HG02852 (cell line): ENCODE results near the gene KIF9.
"Not testable (repeated sequence)": the region's sequence is repeated elsewhere in the genome, so short reads cannot be mapped to it uniquely, and the experiment has no call there.

Source experiments
- ATAC-seq: cut with Tn5 transposase; IDR thresholded peaks from one replicate; pipeline ENCODE4 v1.9.1; 2021; ENCODE audit warnings: mild to moderate bottlenecking, moderate library complexity; ENCODE audit not compliant: unreplicated experiment

The KIF9 gene

DNA sequence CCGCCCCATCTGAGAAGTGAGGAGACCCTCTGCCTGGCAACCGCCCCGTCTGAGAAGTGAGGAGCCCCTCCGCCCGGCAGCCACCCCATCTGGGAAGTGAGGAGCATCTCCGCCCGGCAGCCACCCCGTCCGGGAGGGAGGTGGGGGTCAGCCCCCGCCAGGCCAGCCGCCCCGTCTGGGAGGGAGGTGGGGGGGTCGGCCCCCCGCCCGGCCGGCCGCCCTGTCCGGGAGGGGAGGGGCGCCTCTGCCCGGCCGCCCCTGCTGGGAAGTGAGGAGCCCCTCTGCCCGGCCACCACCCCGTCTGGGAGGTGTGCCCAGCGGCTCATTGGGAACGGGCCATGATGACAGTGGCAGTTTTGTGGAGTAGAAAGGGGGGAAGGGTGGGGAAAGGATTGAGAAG lies 26.3 kb downstream of the KIF9 start:
- not testable (repeated sequence) for ATAC-seq

DNA sequence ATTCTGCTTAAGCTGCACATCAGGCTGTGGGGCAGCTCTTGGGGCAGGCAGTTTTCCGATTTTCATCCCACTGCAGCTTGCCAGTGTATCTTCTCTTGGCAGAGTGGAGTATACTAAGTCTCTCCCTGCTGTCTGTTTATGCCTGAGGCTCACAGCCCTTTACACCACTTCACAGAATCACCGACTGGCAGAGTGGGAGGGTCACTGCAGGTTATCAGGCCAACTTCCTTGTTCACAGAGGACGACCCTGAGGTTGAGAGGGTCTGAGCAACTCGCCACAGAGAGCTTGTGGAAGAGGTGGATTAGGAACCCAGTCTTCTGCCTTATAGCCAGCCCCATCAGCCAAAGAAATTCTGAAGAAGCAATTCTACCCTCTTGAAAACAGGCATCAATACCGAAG lies 30.9 kb downstream of the KIF9 start:
- no peak for ATAC-seq

DNA sequence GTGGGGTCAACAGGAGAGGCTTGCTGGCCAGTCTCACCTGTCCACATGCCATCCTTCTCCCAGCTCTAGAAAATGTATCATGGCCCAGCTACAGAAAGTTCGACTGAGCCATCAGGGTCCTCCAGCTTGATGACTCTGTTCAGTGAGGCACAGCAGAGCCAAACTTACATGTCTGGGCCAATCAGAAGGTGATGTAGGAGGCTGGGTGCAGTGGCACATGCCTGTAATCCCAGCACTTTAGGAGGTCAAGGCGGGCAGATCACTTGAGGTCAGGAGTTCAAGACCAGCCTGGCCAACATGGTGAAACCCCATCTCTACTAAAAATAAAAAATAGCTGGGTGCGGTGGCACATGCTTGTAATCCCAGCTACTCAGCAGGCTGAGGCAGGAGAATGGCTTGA lies 31.5 kb downstream of the KIF9 start:
- not testable (repeated sequence) for ATAC-seq

GRCh38 chr3:47250309-47251060 lies 32.1 kb downstream of the KIF9 start:
- ATAC-seq: no peak

DNA sequence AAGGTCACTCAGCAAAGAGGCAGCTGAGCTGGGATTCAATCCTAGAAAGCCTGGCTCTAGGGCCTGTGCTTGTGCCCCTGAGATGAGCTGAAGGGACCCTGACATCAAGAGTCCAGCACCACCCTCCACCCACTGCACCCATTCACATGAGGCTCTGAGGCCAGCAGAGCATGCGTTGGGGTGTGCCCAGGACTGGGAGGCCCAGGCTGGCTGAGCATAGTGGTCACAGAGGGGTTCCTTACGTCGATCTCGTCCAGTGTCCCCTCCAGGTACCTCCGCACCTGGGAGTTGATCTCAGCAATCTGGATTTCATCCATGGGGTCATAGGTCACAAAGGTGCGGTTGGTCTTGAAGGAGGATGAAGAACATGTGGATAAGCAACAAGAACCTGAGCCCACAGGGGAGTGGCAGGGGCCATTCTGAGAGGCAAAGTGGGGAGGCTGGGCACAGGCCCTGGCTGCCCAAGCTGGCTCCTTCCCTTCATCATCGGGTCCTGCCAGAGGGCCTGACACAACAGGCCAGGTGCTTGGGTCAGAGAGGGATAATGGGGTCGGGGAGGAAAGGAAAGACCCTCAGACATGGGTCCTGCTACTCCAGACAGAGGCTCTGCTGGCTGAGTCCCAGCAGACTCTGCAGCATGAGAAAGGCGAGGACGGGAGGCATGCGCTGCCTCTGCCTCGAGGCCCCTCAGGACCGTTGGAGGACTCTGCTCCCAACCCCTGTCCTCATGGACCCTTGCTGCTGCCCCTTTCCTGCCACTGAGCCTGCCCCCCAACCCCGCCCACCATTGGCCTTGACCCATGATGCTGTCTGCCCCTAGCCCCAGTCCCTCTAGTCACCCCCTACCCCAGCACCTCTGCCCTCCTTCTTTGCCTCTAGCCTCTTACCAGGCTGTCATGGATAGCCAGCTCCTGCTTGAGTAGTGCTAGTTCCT lies 35.2 kb downstream of the KIF9 start:
- ATAC-seq: no peak

- no peak for ATAC-seq
Measured at GRCh38 chr3:47245271-47245670, 37.3 kb downstream of the KIF9 start.

DNA sequence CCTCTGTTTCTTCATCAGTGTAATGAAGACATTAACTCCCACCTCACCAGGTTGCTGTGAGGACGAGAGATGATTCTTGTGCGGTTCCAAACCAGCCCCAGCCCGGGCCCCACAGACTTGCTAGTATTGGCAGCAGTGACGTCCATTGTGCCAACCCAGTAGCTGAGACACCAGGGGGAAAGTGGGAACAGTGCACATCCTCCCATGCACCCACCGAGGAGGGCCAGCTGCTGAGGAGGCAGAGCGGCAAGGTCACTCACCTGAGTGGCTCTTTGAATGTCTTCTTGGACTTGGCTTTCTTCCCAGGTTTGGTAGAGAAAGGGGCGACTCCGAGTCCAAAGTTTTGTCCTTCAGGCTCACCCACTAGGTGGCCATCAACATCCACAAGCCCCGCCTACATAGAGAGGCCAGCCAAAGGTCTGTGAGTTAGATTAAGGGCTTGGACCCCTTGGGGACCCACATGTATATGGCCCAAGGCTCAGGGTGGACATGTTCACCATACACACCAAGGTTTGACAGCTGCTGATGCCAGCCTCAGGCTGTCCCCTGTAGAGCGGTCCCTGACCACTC lies 38.0 kb downstream of the KIF9 start:
- ATAC-seq: no peak

DNA sequence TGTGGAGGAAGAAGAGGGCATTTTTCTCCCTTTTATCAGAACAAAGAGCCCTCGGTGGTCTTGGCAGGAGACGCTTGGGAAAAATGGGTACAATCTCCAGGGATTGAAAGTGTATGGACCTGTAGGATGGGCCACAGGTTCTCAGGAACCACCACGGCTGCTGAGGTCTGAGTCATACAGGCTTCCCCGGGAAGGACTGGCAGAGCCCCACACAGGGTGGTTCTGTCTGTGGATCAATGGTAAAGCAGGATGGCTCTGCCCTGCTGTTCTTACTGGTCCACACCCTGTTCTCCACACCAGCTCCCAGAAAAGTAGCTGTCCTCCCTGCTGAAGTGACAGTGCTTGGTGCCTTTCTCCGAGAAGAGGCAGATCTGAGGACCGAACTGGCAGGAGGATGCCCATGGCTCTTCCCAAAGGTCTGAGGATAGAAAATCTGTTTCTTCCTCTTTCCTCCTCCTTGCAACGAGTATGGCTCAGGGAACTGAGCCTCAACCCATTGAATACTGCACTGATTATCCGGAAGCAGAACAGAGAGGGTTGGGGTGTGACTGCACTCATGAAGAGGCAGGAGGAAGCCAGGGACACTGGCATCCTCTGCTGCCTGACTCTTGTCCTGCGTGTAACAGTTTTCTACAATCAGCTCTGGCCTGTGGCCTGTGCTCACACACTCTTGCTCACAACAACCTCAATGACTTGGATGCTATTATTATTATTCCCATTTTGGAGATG lies 39.0 kb downstream of the KIF9 start:
- ATAC-seq: no peak

DNA sequence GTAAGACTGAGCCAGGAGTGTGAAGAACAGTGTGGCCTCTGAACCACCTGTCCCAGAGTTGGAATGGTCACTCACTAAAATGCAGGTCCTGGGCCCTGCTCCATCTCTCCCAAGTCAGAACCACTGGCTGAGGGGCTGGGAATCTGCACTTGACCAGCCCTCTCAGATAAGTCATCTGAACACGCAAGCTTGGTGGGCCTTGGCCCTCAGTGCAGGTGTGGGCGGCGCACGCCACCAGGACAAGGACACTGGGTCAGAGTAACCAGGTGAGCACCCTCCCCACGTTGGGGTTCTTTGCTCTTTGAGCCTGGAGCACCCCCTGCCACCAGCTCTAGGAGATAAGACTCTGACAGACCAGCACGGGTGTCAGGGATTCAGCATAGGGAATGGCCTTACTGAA lies 42.7 kb downstream of the KIF9 start:
- no peak for ATAC-seq

DNA sequence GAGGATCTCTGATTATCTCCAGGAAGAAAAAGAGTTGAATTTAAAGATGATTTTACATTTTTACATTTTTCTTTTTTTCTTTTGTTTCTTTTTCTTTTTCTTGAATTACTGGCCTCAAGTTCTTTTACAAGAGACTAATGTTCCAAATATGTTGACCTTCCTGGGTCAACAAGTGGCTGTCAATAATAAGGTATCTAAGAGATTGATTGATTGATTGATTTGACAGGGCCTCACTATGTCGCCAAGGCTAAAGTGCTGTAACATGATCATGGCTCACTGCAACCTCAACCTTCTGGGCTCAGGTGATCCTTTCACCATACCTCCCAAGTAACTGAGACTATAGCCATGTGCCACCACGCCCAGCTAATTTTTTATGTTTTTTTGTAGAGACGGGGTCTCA lies 44.6 kb downstream of the KIF9 start:
- ATAC-seq: no peak

DNA sequence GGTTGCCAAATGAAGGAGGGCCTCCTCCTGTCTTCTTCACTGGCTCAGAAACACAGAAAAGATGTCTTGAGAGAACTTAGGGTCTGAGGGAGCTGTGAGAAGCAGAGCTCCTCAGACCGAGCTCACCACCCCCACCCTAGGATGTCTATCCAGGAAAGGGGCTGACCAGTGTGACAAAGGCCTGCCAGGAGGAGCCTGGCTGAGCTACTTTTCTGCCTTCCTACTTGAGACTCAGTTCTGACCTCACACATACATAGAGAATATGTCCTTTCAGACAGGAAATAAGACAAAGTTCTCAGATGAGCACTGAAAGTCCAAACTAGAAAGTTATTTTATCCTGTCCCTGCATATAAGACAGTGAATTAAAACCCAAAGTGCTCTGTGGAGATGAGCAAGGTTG lies 54.5 kb downstream of the KIF9 start:
- ATAC-seq: peak; percentile 55

GRCh38 chr3:47227678-47228077 lies 54.9 kb downstream of the KIF9 start:
- peak; percentile 71 for ATAC-seq

GRCh38 chr3:47225310-47225906 lies 57.2 kb downstream of the KIF9 start:
- ATAC-seq: no peak

- no peak for ATAC-seq
Measured at GRCh38 chr3:47223755-47224154, 58.8 kb downstream of the KIF9 start.

DNA sequence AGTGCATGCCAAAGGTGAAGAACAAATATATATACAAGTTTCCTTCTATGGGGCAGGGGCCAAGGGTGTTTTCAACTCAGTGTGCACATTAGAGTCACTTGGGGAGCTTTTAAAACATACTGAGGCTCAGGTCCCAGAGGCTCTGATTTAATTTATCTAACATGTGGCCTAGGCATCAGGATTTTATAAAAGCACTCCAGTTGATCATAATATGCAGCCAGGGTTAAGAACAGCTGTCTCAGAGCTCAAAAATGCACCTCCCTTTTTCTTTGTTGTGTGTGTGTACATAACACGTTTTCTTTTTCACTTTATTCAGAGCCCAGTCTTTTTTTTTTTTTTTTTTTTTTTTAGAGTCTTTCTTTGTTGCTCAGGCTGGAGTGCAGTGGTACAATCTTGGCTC lies 60.8 kb downstream of the KIF9 start:
- ATAC-seq: no peak

GRCh38 chr3:47210863-47211405 lies 71.7 kb downstream of the KIF9 start:
- ATAC-seq: no peak

DNA sequence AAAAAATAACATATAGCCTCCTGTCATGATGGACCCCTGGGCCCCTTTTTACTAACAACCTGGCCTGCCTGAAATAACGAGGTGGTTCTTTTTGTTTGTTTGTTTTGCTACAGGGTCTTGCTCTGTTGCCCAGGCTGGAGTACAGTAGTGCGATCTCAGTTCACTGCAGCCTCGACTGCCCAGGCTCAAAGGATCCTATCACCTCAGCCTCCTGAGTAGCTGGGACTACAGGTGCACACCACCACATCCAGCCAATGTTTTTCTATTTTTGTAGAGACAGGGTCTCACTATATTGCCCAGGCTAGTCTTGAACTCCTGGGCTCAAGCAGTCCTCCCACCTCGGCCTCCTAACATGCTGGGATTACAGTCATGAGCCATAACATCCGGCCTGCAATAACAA lies 76.6 kb downstream of the KIF9 start:
- not testable (repeated sequence) for ATAC-seq

DNA sequence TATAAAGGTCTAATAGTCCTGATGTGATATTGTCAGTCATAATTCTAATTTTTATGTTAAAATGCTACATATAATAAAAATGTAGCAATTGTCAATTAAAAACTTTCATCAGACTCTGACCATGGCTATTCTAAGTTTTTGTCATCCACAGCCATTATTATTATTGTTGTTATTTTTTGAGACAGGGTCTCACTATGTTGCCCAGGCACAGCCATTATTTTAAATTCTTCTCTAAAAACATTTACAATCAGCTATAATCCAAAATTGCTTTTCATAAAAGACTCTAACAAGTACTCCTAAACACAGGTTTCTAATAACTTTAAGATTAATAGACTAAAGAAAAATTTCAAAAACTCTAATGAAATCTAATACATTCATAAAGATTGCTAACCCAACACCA lies 77.7 kb downstream of the KIF9 start:
- ATAC-seq: no peak

GRCh38 chr3:47202542-47202941 lies 80.1 kb downstream of the KIF9 start:
- no peak for ATAC-seq

- no peak for ATAC-seq
Measured at GRCh38 chr3:47197287-47197686, 85.3 kb downstream of the KIF9 start.
